B cell (primary cell): Measurements from ENCODE around the gene SSR2.
"Not testable (repeated sequence)": the region's sequence is repeated elsewhere in the genome, so short reads cannot be mapped to it uniquely, and the experiment has no call there.

ENCODE experiments used
- EZH2 ChIP-seq: IDR thresholded peaks from 2 replicates; pipeline ENCODE4 v1.6.1; 2012; ENCODE audit warnings: borderline replicate concordance, low read depth, mild to moderate bottlenecking, moderate library complexity, low read length; ENCODE audit not compliant: insufficient read depth, poor library complexity, severe bottlenecking
- TF ChIP-seq, protein P1 (sequence below): fragments of 200-600 bp; IDR thresholded peaks from one replicate; pipeline ENCODE4 v1.8.0; 2022; ENCODE audit warnings: antibody characterized with exemption, mild to moderate bottlenecking

DNA sequence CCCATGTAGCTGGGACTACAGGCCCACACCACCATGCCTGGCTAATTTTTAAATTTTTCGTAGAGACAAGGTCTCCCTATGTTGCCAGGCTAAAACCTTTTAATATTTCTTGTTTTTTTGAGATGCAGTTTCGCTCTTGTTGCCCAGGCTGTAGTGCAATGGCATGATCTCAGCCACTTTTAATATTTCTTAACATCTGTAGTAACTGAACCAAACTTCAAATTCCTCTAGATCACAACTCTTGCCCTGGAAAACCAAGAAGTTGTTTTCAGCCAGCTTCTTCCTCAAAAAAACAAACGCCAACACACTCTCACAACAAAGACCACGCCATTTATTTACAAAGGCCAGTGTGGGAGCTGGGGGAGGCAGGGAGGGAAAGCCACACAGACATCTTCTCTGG lies 14.2 kb upstream of the SSR2 start:
- TF ChIP-seq, protein P1, sequence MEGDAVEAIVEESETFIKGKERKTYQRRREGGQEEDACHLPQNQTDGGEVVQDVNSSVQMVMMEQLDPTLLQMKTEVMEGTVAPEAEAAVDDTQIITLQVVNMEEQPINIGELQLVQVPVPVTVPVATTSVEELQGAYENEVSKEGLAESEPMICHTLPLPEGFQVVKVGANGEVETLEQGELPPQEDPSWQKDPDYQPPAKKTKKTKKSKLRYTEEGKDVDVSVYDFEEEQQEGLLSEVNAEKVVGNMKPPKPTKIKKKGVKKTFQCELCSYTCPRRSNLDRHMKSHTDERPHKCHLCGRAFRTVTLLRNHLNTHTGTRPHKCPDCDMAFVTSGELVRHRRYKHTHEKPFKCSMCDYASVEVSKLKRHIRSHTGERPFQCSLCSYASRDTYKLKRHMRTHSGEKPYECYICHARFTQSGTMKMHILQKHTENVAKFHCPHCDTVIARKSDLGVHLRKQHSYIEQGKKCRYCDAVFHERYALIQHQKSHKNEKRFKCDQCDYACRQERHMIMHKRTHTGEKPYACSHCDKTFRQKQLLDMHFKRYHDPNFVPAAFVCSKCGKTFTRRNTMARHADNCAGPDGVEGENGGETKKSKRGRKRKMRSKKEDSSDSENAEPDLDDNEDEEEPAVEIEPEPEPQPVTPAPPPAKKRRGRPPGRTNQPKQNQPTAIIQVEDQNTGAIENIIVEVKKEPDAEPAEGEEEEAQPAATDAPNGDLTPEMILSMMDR = not testable (repeated sequence)
- not testable (repeated sequence) for TF ChIP-seq EZH2
